Activated CD8-positive, alpha-beta memory T cell treated with anti-CD3 and anti-CD28 coated beads, Interleukin-2, amount 50 U/mL, for 48 hours (primary cell): ENCODE data around the gene DPY19L2.

Experiments used
- DNase-seq: peaks from one replicate; pipeline ENCODE4 v3.0.0-alpha.2; 2020

Gene DPY19L2

GRCh38 chr12:63521706-63522105, 146.6 kb downstream of the DPY19L2 start:
- DNase-seq, result no peak
